H1 (cell line): ENCODE results near the gene ZDHHC9. TPM values are rescaled to one million over a fixed set of nuclear protein-coding genes. Genes with fewer than 3 reads are reported as not detected.

Experiments
- CTCF ChIA-PET: fragments of 300-600 bp; sonication (Branson Sonifier 250); formaldehyde crosslinking; loops from one replicate; lab custom pipeline; 2021; ENCODE audit not compliant: partially characterized antibody; lab: Charles Lee
- POLR2A ChIA-PET: fragments of 300-600 bp; sonication (Branson Sonifier 250); formaldehyde crosslinking; loops from one replicate; lab custom pipeline; 2021; ENCODE audit warnings: inconsistent platforms; ENCODE audit not compliant: partially characterized antibody; lab: Charles Lee
- DNase-seq, 2 experiments: peaks; one replicate each; pipeline versions ENCODE4 v3.0.0 to v3.0.0-alpha.2; 2010 to 2022; ENCODE audit warnings: low spot score in 2 of 2, low read depth in 1 of 2, mixed read lengths in 1 of 2
- FAIRE-seq: peaks from 2 replicates; lab custom pipeline; 2011; peaks lifted over from hg19 to GRCh38; lab: Jason Lieb, UNC
- H2AFZ ChIP-seq: 2 replicates; pipeline ENCODE4 v1.8.1; 2012; ENCODE audit warnings: low read length, inconsistent platforms
- H2AK5ac ChIP-seq: 2 replicates; pipeline ENCODE4 v1.6.1; 2013; ENCODE audit warnings: low read depth, low read length
- H2BK120ac ChIP-seq: replicated peaks from 2 replicates; pipeline ENCODE3; 2013; ENCODE audit warnings: low read depth, low read length, inconsistent platforms
- H2BK12ac ChIP-seq: 2 replicates; pipeline ENCODE4 v1.6.1; 2013; ENCODE audit warnings: low read depth, low read length
- H2BK15ac ChIP-seq: 2 replicates; pipeline ENCODE4 v1.6.1; 2013; ENCODE audit warnings: low read length
- H2BK20ac ChIP-seq: 2 replicates; pipeline ENCODE4 v1.6.1; 2013; ENCODE audit warnings: low read length
- H2BK5ac ChIP-seq: 2 replicates; pipeline ENCODE4 v1.6.1; 2013; ENCODE audit warnings: low read depth, low read length
- H3K14ac ChIP-seq: 2 replicates; pipeline ENCODE4 v1.6.1; 2013; ENCODE audit warnings: inconsistent platforms; ENCODE audit not compliant: insufficient read length
- H3K18ac ChIP-seq: 2 replicates; pipeline ENCODE4 v1.6.1; 2013; ENCODE audit warnings: low read length; ENCODE audit errors: extremely low read depth
- H3K23ac ChIP-seq: 2 replicates; pipeline ENCODE4 v1.6.1; 2013; ENCODE audit warnings: inconsistent platforms; ENCODE audit not compliant: insufficient read length
- H3K23me2 ChIP-seq: 2 replicates; pipeline ENCODE4 v1.6.1; 2013; ENCODE audit warnings: low read depth, low read length
- H3K27ac ChIP-seq: 2 replicates; pipeline ENCODE4 v1.6.1; 2011; ENCODE audit warnings: low read depth, low read length, inconsistent platforms
- H3K27me3 ChIP-seq, 4 experiments: replicated peaks in 1 of 4; 1 replicate in 1 of 4; 2 replicates in 3 of 4; pipeline versions ENCODE4 v1.6.1 to v1.8.1; 2011 to 2013; ENCODE audit warnings: low read length in 3 of 4, mild to moderate bottlenecking in 3 of 4, inconsistent platforms in 2 of 4, mixed read lengths in 2 of 4, moderate library complexity in 1 of 4; ENCODE audit not compliant: control insufficient read depth in 3 of 4, insufficient read depth in 3 of 4; ENCODE audit errors: extremely low read depth in 1 of 4
- H3K36me3 ChIP-seq, 4 experiments: 2 replicates each; pipeline versions ENCODE4 v1.6.1 to v1.8.1; 2011 to 2013; ENCODE audit warnings: mild to moderate bottlenecking in 4 of 4, low read length in 3 of 4, moderate library complexity in 2 of 4, control low read depth in 1 of 4, inconsistent platforms in 1 of 4; ENCODE audit not compliant: insufficient read depth in 4 of 4, control insufficient read depth in 2 of 4
- H3K4ac ChIP-seq: replicated peaks from 2 replicates; pipeline ENCODE3; 2013; ENCODE audit warnings: low read length, low read depth, mixed read lengths, inconsistent platforms; ENCODE audit not compliant: insufficient read length
- H3K4me1 ChIP-seq, 4 experiments: replicated peaks in 1 of 4; 1 replicate in 1 of 4; 2 replicates in 3 of 4; pipeline versions ENCODE4 v1.6.1 to v1.8.1; 2011 to 2013; ENCODE audit warnings: low read length in 3 of 4, inconsistent platforms in 2 of 4, mixed read lengths in 1 of 4; ENCODE audit not compliant: insufficient read depth in 4 of 4, control insufficient read depth in 3 of 4
- H3K4me2 ChIP-seq, 2 experiments: 2 replicates each; pipeline versions ENCODE4 v1.6.1 to v1.8.1; 2011 to 2013; ENCODE audit warnings: low read depth in 2 of 2, low read length in 2 of 2, control low read depth in 1 of 2, inconsistent platforms in 1 of 2, mild to moderate bottlenecking in 1 of 2; ENCODE audit not compliant: insufficient read depth in 1 of 2
- H3K4me3 ChIP-seq, 4 experiments: fragments of 200-600, 300-600 bp in 1 of 4; sonication (generic), shearing (Covaris generic), sonication (Bioruptor Twin) in 1 of 4; 2 replicates each; pipeline versions ENCODE4 v1.5.1 to v1.8.1; 2011 to 2016; ENCODE audit warnings: low read length in 4 of 4, low read depth in 3 of 4, control low read depth in 2 of 4, inconsistent platforms in 2 of 4, mild to moderate bottlenecking in 2 of 4, mixed read lengths in 1 of 4, moderate library complexity in 1 of 4; ENCODE audit not compliant: insufficient read depth in 2 of 4; ENCODE audit errors: extremely low read depth in 1 of 4
- H3K56ac ChIP-seq: replicated peaks from 2 replicates; pipeline ENCODE3; 2013; ENCODE audit warnings: low read depth, mild to moderate bottlenecking, mixed read lengths, low read length, inconsistent platforms; ENCODE audit not compliant: insufficient read length
- H3K79me1 ChIP-seq: 2 replicates; pipeline ENCODE4 v1.6.1; 2013; ENCODE audit warnings: low read depth, low read length, control low read depth
- H3K79me2 ChIP-seq, 2 experiments: 2 replicates each; pipeline versions ENCODE4 v1.6.1 to v1.8.1; 2012 to 2013; ENCODE audit warnings: low read length in 2 of 2, mild to moderate bottlenecking in 2 of 2, inconsistent platforms in 1 of 2; ENCODE audit not compliant: insufficient read depth in 2 of 2, control insufficient read depth in 1 of 2
- H3K9ac ChIP-seq, 4 experiments: replicated peaks in 1 of 4; 1 replicate in 1 of 4; 2 replicates in 3 of 4; pipeline versions ENCODE4 v1.6.1 to v1.8.1; 2011 to 2013; ENCODE audit warnings: low read depth in 3 of 4, low read length in 3 of 4, control low read depth in 2 of 4, mild to moderate bottlenecking in 2 of 4, moderate library complexity in 2 of 4, inconsistent platforms in 1 of 4; ENCODE audit errors: extremely low read depth in 1 of 4
- H3K9me3 ChIP-seq, 2 experiments: 2 replicates each; pipeline versions ENCODE4 v1.6.1 to v1.8.1; 2012 to 2013; ENCODE audit warnings: mild to moderate bottlenecking in 2 of 2, moderate library complexity in 2 of 2, control low read depth in 1 of 2, inconsistent platforms in 1 of 2, low read depth in 1 of 2, low read length in 1 of 2, mixed read lengths in 1 of 2; ENCODE audit not compliant: insufficient read depth in 2 of 2
- H4K20me1 ChIP-seq, 2 experiments: replicated peaks in 1 of 2; 2 replicates each; pipeline versions ENCODE3 to v1.8.1; 2011 to 2013; ENCODE audit warnings: inconsistent platforms in 2 of 2, low read length in 2 of 2, mild to moderate bottlenecking in 1 of 2; ENCODE audit not compliant: insufficient read depth in 2 of 2, control insufficient read depth in 1 of 2
- H4K5ac ChIP-seq: 2 replicates; pipeline ENCODE4 v1.6.1; 2013; ENCODE audit warnings: low read length, low read depth, mixed read lengths, inconsistent platforms; ENCODE audit not compliant: insufficient read length
- H4K8ac ChIP-seq: 2 replicates; pipeline ENCODE4 v1.8.0; 2013; ENCODE audit warnings: mild to moderate bottlenecking, moderate library complexity, low read length, inconsistent platforms; ENCODE audit not compliant: insufficient read depth; ENCODE audit errors: extremely low read depth
- H4K91ac ChIP-seq: replicated peaks from 2 replicates; pipeline ENCODE3; 2013; ENCODE audit warnings: low read length, mixed read lengths, inconsistent platforms; ENCODE audit not compliant: insufficient read length
- CBX8 ChIP-seq: fragments of 300-800, 300-1000 bp; sonication (generic); IDR thresholded peaks from 2 replicates; pipeline ENCODE4 v1.7.1; 2016; ENCODE audit warnings: low read depth, low read length, borderline replicate concordance
- CTBP2 ChIP-seq: IDR thresholded peaks from 2 replicates; pipeline ENCODE4 v1.7.0; 2011; ENCODE audit warnings: borderline replicate concordance, mild to moderate bottlenecking, moderate library complexity, mixed read lengths, low read length; ENCODE audit not compliant: insufficient read depth, insufficient read length
- KDM4A ChIP-seq: IDR thresholded peaks from one replicate; pipeline ENCODE4 v1.7.1; 2012; ENCODE audit warnings: low read depth, mild to moderate bottlenecking, moderate library complexity, low read length, inconsistent platforms; ENCODE audit not compliant: severe bottlenecking
- NRF1 ChIP-seq: IDR thresholded peaks from 2 replicates; pipeline ENCODE4 v1.6.1; 2011; ENCODE audit warnings: mild to moderate bottlenecking, low read depth, low read length, improper control_type of control experiment
- POLR2AphosphoS5 ChIP-seq: IDR thresholded peaks from 2 replicates; pipeline ENCODE4 v1.6.1; 2011; ENCODE audit warnings: low read depth, low read length
- SIN3A ChIP-seq, 2 experiments: IDR thresholded peaks in 1 of 2; conservative IDR thresholded peaks in 1 of 2; 2 replicates each; pipeline ENCODE4 v1.6.1; 2011 to 2012; ENCODE audit warnings: low read length in 2 of 2, improper control_type of control experiment in 1 of 2, low read depth in 1 of 2, mild to moderate bottlenecking in 1 of 2
- WGBS, 2 experiments: shearing (Covaris generic) in 1 of 2; methylation state at CpG; one replicate each; pipeline versions ENCODE4 v1.1.6 to v1.1.7; 2013 to 2015; ENCODE audit warnings: low lambda C conversion rate in 2 of 2, mixed read lengths in 2 of 2, inconsistent platforms in 1 of 2, low coverage in 1 of 2, missing lambda C conversion rate in 1 of 2; ENCODE audit not compliant: insufficient replicate concordance in 2 of 2, insufficient coverage in 1 of 2, insufficient read length in 1 of 2; ENCODE audit errors: extremely low coverage in 1 of 2, missing lambda C conversion rate in 1 of 2; 5-methylcytosine and 5-hydroxymethylcytosine counted together
- polyA plus RNA-seq, 7 experiments: library from polyadenylated mRNA; depleted of rRNA in 3 of 7; stranded (reverse) in 5 of 7; unstranded in 2 of 7; fragments of >200 nt in 5 of 7; fragments of 200-250 nt in 2 of 7; gene quantifications; 1 replicate in 5 of 7; 2 replicates in 1 of 7; 4 replicates in 1 of 7; pipeline versions ENCODE4 v1.2.1 to v1.2.3, GENCODE V29; 2011 to 2013; ENCODE audit warnings: missing spikeins in 2 of 7, mixed read lengths in 2 of 7
- total RNA-seq: library from RNA; stranded (reverse); fragmentation: NEBNext Ultra II Directional; extraction: Animal tissue kit (Norgen Biotek cat#: 25700); gene quantifications from 2 replicates; pipeline ENCODE4 v1.2.1, GENCODE V29; 2021
- TF ChIP-seq, protein P1 (sequence below): IDR thresholded peaks from 2 replicates; pipeline ENCODE4 v1.6.1; 2011; ENCODE audit warnings: low read length, improper control_type of control experiment
- TF ChIP-seq, protein P2 (sequence below): IDR thresholded peaks from 2 replicates; pipeline ENCODE4 v1.6.1; 2011; ENCODE audit warnings: low read depth, mild to moderate bottlenecking, low read length; ENCODE audit not compliant: insufficient read depth
- TF ChIP-seq, protein P3 (sequence below): IDR thresholded peaks from 2 replicates; pipeline ENCODE4 v1.6.1; 2012; ENCODE audit warnings: inconsistent platforms

The ZDHHC9 gene
- total and polyA plus RNA-seq, 2 of the 8 experiments (the other 6 are each of a cell fraction or from before 2014, with no cell fraction given), result 18.1 to 28.3 TPM

DNA sequence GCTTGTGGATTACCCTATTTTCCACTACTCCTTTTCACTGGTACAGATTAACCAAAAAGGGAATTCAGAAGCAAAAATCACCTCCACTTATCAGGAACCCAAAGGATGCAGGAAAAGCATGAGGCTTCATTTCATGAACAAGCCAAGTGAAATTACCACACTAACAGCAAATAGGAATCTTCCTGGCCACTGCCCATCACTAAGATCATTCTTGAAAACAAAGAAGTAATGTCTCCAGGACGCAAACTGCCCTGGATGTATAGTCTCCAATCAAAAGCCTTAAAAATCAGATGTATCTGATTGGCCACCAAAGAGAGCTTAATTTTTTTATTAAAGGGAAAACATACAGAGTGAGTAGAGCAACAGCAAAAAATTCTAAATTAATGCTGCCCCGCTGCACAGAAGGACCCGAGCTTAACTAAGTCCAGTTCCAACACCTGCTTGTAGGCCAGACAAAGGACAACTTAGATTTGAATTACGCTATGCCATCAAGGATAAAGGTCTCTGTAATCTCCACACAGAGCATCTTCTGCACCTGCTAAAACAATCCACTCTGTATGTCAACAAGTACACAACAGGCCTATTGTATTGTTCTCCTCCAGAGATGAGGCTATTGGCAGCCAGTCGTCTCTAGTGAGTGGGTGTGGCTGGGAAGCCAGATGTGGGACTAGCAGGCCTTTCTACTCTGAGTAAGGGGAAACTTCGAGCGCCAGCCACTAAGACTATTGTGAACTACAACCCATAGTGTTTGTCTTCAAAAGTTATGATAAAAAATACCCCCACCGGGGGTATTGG, 12.4 kb downstream of the ZDHHC9 start:
- no peak for FAIRE-seq
- TF ChIP-seq, protein P1, sequence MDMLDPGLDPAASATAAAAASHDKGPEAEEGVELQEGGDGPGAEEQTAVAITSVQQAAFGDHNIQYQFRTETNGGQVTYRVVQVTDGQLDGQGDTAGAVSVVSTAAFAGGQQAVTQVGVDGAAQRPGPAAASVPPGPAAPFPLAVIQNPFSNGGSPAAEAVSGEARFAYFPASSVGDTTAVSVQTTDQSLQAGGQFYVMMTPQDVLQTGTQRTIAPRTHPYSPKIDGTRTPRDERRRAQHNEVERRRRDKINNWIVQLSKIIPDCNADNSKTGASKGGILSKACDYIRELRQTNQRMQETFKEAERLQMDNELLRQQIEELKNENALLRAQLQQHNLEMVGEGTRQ, result no peak
- no peak for TF ChIP-seq CTBP2
- TF ChIP-seq, protein P2, sequence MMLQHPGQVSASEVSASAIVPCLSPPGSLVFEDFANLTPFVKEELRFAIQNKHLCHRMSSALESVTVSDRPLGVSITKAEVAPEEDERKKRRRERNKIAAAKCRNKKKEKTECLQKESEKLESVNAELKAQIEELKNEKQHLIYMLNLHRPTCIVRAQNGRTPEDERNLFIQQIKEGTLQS, result no peak
- TF ChIP-seq, protein P3, sequence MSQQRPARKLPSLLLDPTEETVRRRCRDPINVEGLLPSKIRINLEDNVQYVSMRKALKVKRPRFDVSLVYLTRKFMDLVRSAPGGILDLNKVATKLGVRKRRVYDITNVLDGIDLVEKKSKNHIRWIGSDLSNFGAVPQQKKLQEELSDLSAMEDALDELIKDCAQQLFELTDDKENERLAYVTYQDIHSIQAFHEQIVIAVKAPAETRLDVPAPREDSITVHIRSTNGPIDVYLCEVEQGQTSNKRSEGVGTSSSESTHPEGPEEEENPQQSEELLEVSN, result no peak
- TF ChIP-seq CBX8, result no peak
- TF ChIP-seq SIN3A (conservative IDR thresholded peaks at IDR 0.05 in 1 of 2, IDR thresholded peaks at IDR 0.05 in 1 of 2; ENCODE audit: low read depth in 1 of 2, low read length in 2 of 2), result no peak
- TF ChIP-seq NRF1, result no peak
- TF ChIP-seq POLR2AphosphoS5, result no peak
- TF ChIP-seq KDM4A, result no peak

More for the DNA sequence above, 12.4 kb downstream of the ZDHHC9 start:
- H2BK15ac ChIP-seq, result no peak overlapping the region
- H3K27ac ChIP-seq, result no peak overlapping the region
- H2BK12ac ChIP-seq, result no peak overlapping the region
- no peak overlapping the region for H3K18ac ChIP-seq
- no peak overlapping the region for H2BK5ac ChIP-seq
- H3K9me3 ChIP-seq, result no peaks in the 10 kb centered on the region
- no peaks in the 10 kb centered on the region; the same call in 1 of the 2 replicates for H3K79me1 ChIP-seq
- no peak overlapping the region for H4K91ac ChIP-seq
- no peak overlapping the region for H3K14ac ChIP-seq
- DNase-seq, result no peak
- no peaks in the 10 kb centered on the region for H3K4me1 ChIP-seq
- H3K79me2 ChIP-seq, result peaks cover 0 to 7% of the 10 kb centered on the region in 2 experiments; a peak in 1 of 4 replicates
- no peak overlapping the region for H3K23ac ChIP-seq
- H3K4me3 ChIP-seq, result no peak overlapping the region
- H3K27me3 ChIP-seq, result no peaks in the 10 kb centered on the region
- H2BK20ac ChIP-seq, result no peak overlapping the region
- H4K20me1 ChIP-seq, result no peaks in the 10 kb centered on the region
- H3K56ac ChIP-seq, result no peak overlapping the region
- no peak overlapping the region for H3K4me2 ChIP-seq
- POLR2A ChIA-PET, result no interaction called here
- CTCF ChIA-PET, result no interaction called here
- H2AFZ ChIP-seq, result no peak overlapping the region
- H3K36me3 ChIP-seq, result no peaks in the 10 kb centered on the region; a peak in 1 of 8 replicates
- no peak overlapping the region for H4K8ac ChIP-seq
- no peak overlapping the region for H2AK5ac ChIP-seq
- no peak overlapping the region for H2BK120ac ChIP-seq
- H3K9ac ChIP-seq, result no peak overlapping the region
- H3K4ac ChIP-seq, result no peak overlapping the region
- no peaks in the 10 kb centered on the region for H3K23me2 ChIP-seq
- H4K5ac ChIP-seq, result no peak overlapping the region
- WGBS, 2 experiments, result 92% methylated on average over 8 of the region's 8 CpGs; no CpG with 5 or more reads in 1 of the 2 experiments
